Activated CD8-positive, alpha-beta T cell treated with anti-CD3 and anti-CD28 coated beads, Interleukin-2, amount 10 ng/mL, durations not matched to agents 7 days and 5 days (primary cell): Measurements from ENCODE around the gene FHIT. TPM values are rescaled to one million over a fixed set of nuclear protein-coding genes. Genes with fewer than 3 reads are reported as not detected.
"Not testable (repeated sequence)": the region's sequence is repeated elsewhere in the genome, so short reads cannot be mapped to it uniquely, and the experiment has no call there.

Source experiments
- ATAC-seq: fragments of 150-1000 bp; cut with Tn5 transposase; one replicate; pipeline ENCODE4 v1.10.0; 2021; ENCODE audit warnings: moderate library complexity
- CTCF ChIA-PET: fragments of 350-600 bp; sonication (Branson Sonifier 250); formaldehyde crosslinking; loops from one replicate; lab custom pipeline; 2021; ENCODE audit warnings: antibody characterized with exemption; lab: Charles Lee
- POLR2A ChIA-PET: fragments of 350-600 bp; sonication (Branson Sonifier 250); formaldehyde crosslinking; loops from one replicate; lab custom pipeline; 2021; ENCODE audit warnings: antibody characterized with exemption; lab: Charles Lee
- DNase-seq: peaks from one replicate; pipeline ENCODE4 v3.0.0-alpha.2; 2020
- H3K27ac Mint-ChIP-seq: one replicate; pipeline ENCODE4 v1.8.0; 2021; ENCODE audit warnings: mild to moderate bottlenecking, mixed read lengths
- H3K27me3 Mint-ChIP-seq: one replicate; pipeline ENCODE4 v1.8.0; 2021; ENCODE audit warnings: low read depth, mixed read lengths
- H3K36me3 Mint-ChIP-seq: one replicate; pipeline ENCODE4 v1.8.0; 2021; ENCODE audit warnings: low read depth, mixed read lengths
- H3K4me1 Mint-ChIP-seq: one replicate; pipeline ENCODE4 v1.8.0; 2021; ENCODE audit warnings: low read depth, mixed read lengths
- H3K4me3 Mint-ChIP-seq: one replicate; pipeline ENCODE4 v1.8.0; 2021; ENCODE audit warnings: mild to moderate bottlenecking, mixed read lengths
- H3K9me3 Mint-ChIP-seq: one replicate; pipeline ENCODE4 v1.8.0; 2022; ENCODE audit warnings: mixed read lengths; ENCODE audit not compliant: insufficient read depth
- total RNA-seq, 2 experiments: library from RNA; stranded (reverse); gene quantifications; one replicate each; pipeline ENCODE4 v1.2.3, GENCODE V29; 2021

FHIT gene
- total RNA-seq, 2 experiments from 2014 or later = 4.8 TPM

- no peaks in the 10 kb centered on the region for H3K9me3 Mint-ChIP-seq
- H3K36me3 Mint-ChIP-seq = no peaks in the 10 kb centered on the region
- H3K4me1 Mint-ChIP-seq = no peaks in the 10 kb centered on the region
- no peak overlapping the region for H3K27ac Mint-ChIP-seq
- CTCF ChIA-PET = no interaction called here
- H3K27me3 Mint-ChIP-seq = no peaks in the 10 kb centered on the region
- no peak overlapping the region for H3K4me3 Mint-ChIP-seq
- POLR2A ChIA-PET = no interaction called here
- DNase-seq (no peak), ATAC-seq (no peak)
Observed at GRCh38 chr3:60998858-60999257, 252.4 kb downstream of the FHIT start.

- H3K4me3 Mint-ChIP-seq = no peak overlapping the region
- no peak overlapping the region for H3K27ac Mint-ChIP-seq
- H3K27me3 Mint-ChIP-seq = no peaks in the 10 kb centered on the region
- no peaks in the 10 kb centered on the region for H3K9me3 Mint-ChIP-seq
- ChIA-PET CTCF (no interaction called here), POLR2A (no interaction called here)
- DNase-seq = no peak
- H3K36me3 Mint-ChIP-seq = no peaks in the 10 kb centered on the region
- H3K4me1 Mint-ChIP-seq = no peaks in the 10 kb centered on the region
- ATAC-seq = no peak
Observed at GRCh38 chr3:60992395-60992794, 258.9 kb downstream of the FHIT start.

- ChIA-PET CTCF (no interaction called here), POLR2A (no interaction called here)
Observed at GRCh38 chr3:60990442-60990730, 260.9 kb downstream of the FHIT start.

GRCh38 chr3:60989626-60990441, 261.4 kb downstream of the FHIT start:
- DNase-seq = no peak
- no peak for ATAC-seq
- no peaks in the 10 kb centered on the region for H3K4me1 Mint-ChIP-seq
- H3K9me3 Mint-ChIP-seq = no peaks in the 10 kb centered on the region
- no peak overlapping the region for H3K27ac Mint-ChIP-seq
- H3K27me3 Mint-ChIP-seq = no peaks in the 10 kb centered on the region
- H3K36me3 Mint-ChIP-seq = no peaks in the 10 kb centered on the region
- ChIA-PET POLR2A (no interaction called here), CTCF (no interaction called here)
- no peak overlapping the region for H3K4me3 Mint-ChIP-seq

More at GRCh38 chr3:60990442-60990730, 260.9 kb downstream of the FHIT start:
- ATAC-seq (no peak), DNase-seq (no peak)
- Mint-ChIP-seq H3K27me3 (no peaks in the 10 kb centered on the region), H3K27ac (no peak overlapping the region), H3K4me1 (no peaks in the 10 kb centered on the region), H3K9me3 (no peaks in the 10 kb centered on the region), H3K36me3 (no peaks in the 10 kb centered on the region), H3K4me3 (no peak overlapping the region)

- ATAC-seq, DNase-seq, H3K27me3 Mint-ChIP-seq, H3K9me3 Mint-ChIP-seq, POLR2A ChIA-PET, H3K27ac Mint-ChIP-seq, CTCF ChIA-PET, H3K36me3 Mint-ChIP-seq, H3K4me3 Mint-ChIP-seq, H3K4me1 Mint-ChIP-seq: not testable (repeated sequence)
Observed at GRCh38 chr3:60987191-60987590, 264.1 kb downstream of the FHIT start.

- CTCF ChIA-PET = no interaction called here
- DNase-seq (no peak), ATAC-seq (no peak)
- Mint-ChIP-seq H3K4me1 (no peaks in the 10 kb centered on the region), H3K4me3 (no peak overlapping the region), H3K9me3 (no peaks in the 10 kb centered on the region), H3K27me3 (no peaks in the 10 kb centered on the region), H3K36me3 (no peaks in the 10 kb centered on the region), H3K27ac (no peak overlapping the region)
- POLR2A ChIA-PET = no interaction called here
Observed at GRCh38 chr3:60986552-60986951, 264.7 kb downstream of the FHIT start.

- no peak overlapping the region for H3K4me3 Mint-ChIP-seq
- H3K27ac Mint-ChIP-seq = no peak overlapping the region
- ChIA-PET POLR2A (no interaction called here), CTCF (no interaction called here)
- no peaks in the 10 kb centered on the region for H3K27me3 Mint-ChIP-seq
- no peaks in the 10 kb centered on the region for H3K36me3 Mint-ChIP-seq
- DNase-seq = no peak
- ATAC-seq = no peak
- no peaks in the 10 kb centered on the region for H3K9me3 Mint-ChIP-seq
- H3K4me1 Mint-ChIP-seq = no peaks in the 10 kb centered on the region
Observed at GRCh38 chr3:60983906-60984305, 267.3 kb downstream of the FHIT start.

GRCh38 chr3:60980342-60980692, 270.9 kb downstream of the FHIT start:
- Mint-ChIP-seq H3K9me3 (no peaks in the 10 kb centered on the region), H3K27ac (no peak overlapping the region), H3K27me3 (no peaks in the 10 kb centered on the region), H3K4me1 (no peaks in the 10 kb centered on the region), H3K36me3 (no peaks in the 10 kb centered on the region), H3K4me3 (no peak overlapping the region)
- ATAC-seq (no peak), DNase-seq (no peak)
- POLR2A ChIA-PET = no interaction called here
- CTCF ChIA-PET = no interaction called here

GRCh38 chr3:60979461-60980341, 271.6 kb downstream of the FHIT start:
- Mint-ChIP-seq H3K4me3 (no peak overlapping the region), H3K27ac (no peak overlapping the region), H3K36me3 (no peaks in the 10 kb centered on the region), H3K27me3 (no peaks in the 10 kb centered on the region), H3K9me3 (no peaks in the 10 kb centered on the region), H3K4me1 (no peaks in the 10 kb centered on the region)
- ChIA-PET CTCF (no interaction called here), POLR2A (no interaction called here)
- no peak for DNase-seq
- no peak for ATAC-seq

- ChIA-PET CTCF (interaction anchor here (0.8 kb wide), 1 partner anchor 64 kb away, joined by 3 read pairs; no protein-coding TSS in a partner anchor), POLR2A (no interaction called here)
- Mint-ChIP-seq H3K27ac (no peak overlapping the region), H3K36me3 (no peaks in the 10 kb centered on the region), H3K4me1 (no peaks in the 10 kb centered on the region), H3K27me3 (no peaks in the 10 kb centered on the region), H3K4me3 (no peak overlapping the region), H3K9me3 (peaks cover 8% of the 10 kb centered on the region)
- ATAC-seq (no peak), DNase-seq (no peak)
Observed at GRCh38 chr3:60973321-60973720, 277.9 kb downstream of the FHIT start.

GRCh38 chr3:60972599-60972998, 278.7 kb downstream of the FHIT start:
- Mint-ChIP-seq H3K4me1 (no peaks in the 10 kb centered on the region), H3K36me3 (no peaks in the 10 kb centered on the region), H3K9me3 (peaks cover 8% of the 10 kb centered on the region), H3K27me3 (no peaks in the 10 kb centered on the region), H3K4me3 (no peak overlapping the region), H3K27ac (no peak overlapping the region)
- POLR2A ChIA-PET = no interaction called here
- ATAC-seq (no peak), DNase-seq (no peak)
- CTCF ChIA-PET = no interaction called here

GRCh38 chr3:60970850-60971249, 280.4 kb downstream of the FHIT start:
- CTCF ChIA-PET = no interaction called here
- H3K9me3 Mint-ChIP-seq = peaks cover 8% of the 10 kb centered on the region
- H3K4me1 Mint-ChIP-seq = no peaks in the 10 kb centered on the region
- no peaks in the 10 kb centered on the region for H3K36me3 Mint-ChIP-seq
- ATAC-seq (no peak), DNase-seq (no peak)
- H3K4me3 Mint-ChIP-seq = no peak overlapping the region
- no peak overlapping the region for H3K27ac Mint-ChIP-seq
- POLR2A ChIA-PET = no interaction called here
- H3K27me3 Mint-ChIP-seq = no peaks in the 10 kb centered on the region
